HG02973 (cell line): Measurements from ENCODE around the gene ZSCAN31.

Experiments used
- ATAC-seq: cut with Tn5 transposase; IDR thresholded peaks from one replicate; pipeline ENCODE4 v1.9.1; 2021; ENCODE audit warnings: moderate library complexity; ENCODE audit not compliant: unreplicated experiment

The ZSCAN31 gene

GRCh38 chr6:28353981-28354676, 18.2 kb upstream of the ZSCAN31 start:
- ATAC-seq, result no peak

GRCh38 chr6:28353356-28353755, 17.4 kb upstream of the ZSCAN31 start:
- no peak for ATAC-seq

- ATAC-seq, result no peak
Measured at GRCh38 chr6:28351493-28351925, 15.6 kb upstream of the ZSCAN31 start.

GRCh38 chr6:28351087-28351486, 15.1 kb upstream of the ZSCAN31 start:
- ATAC-seq, result no peak

- peak; percentile 97 for ATAC-seq
Measured at GRCh38 chr6:28349892-28350737, 14.2 kb upstream of the ZSCAN31 start, which contains the start of gene ZKSCAN3. TSS of gene ZKSCAN3 (plus strand) at chr6:28349947. CDS start at chr6:28359587, 9,640 bp downstream.

GRCh38 chr6:28349344-28349891, 13.5 kb upstream of the ZSCAN31 start:
- ATAC-seq, result no peak

GRCh38 chr6:28347119-28347518, 11.2 kb upstream of the ZSCAN31 start:
- no peak for ATAC-seq

- no peak for ATAC-seq
Measured at GRCh38 chr6:28345201-28345600, 9.3 kb upstream of the ZSCAN31 start.

- ATAC-seq, result no peak
Measured at GRCh38 chr6:28343898-28344677, 8.1 kb upstream of the ZSCAN31 start.

GRCh38 chr6:28340310-28341095, 4.6 kb upstream of the ZSCAN31 start:
- ATAC-seq, result no peak

GRCh38 chr6:28337121-28337520, 1.2 kb upstream of the ZSCAN31 start:
- no peak for ATAC-seq

- peak; percentile 31 for ATAC-seq
Measured at GRCh38 chr6:28336284-28337120, 554 bp upstream of the ZSCAN31 start.

- ATAC-seq, result no peak
Measured at GRCh38 chr6:28335040-28335563, 846 bp downstream of the ZSCAN31 start.

GRCh38 chr6:28334286-28335039, 1.5 kb downstream of the ZSCAN31 start:
- ATAC-seq, result no peak

- ATAC-seq, result no peak
Measured at GRCh38 chr6:28333599-28334018, 2.3 kb downstream of the ZSCAN31 start.

GRCh38 chr6:28333047-28333446, 2.9 kb downstream of the ZSCAN31 start:
- ATAC-seq, result no peak

- no peak for ATAC-seq
Measured at GRCh38 chr6:28330041-28330440, 5.9 kb downstream of the ZSCAN31 start.

GRCh38 chr6:28326371-28326948, 9.5 kb downstream of the ZSCAN31 start:
- ATAC-seq, result no peak
